ENCODE data around the gene BAK1. TPM values are rescaled to one million over a fixed set of nuclear protein-coding genes. Genes with fewer than 3 reads are reported as not detected.

BAK1 gene
- total RNA-seq, 1 experiment from 2014 or later: 45.8 TPM

- Mint-ChIP-seq H3K27me3 (ENCODE audit: insufficient read depth, unreplicated experiment) (no peaks in the 10 kb centered on the region), H3K4me1 (ENCODE audit: insufficient read depth, unreplicated experiment) (peaks cover 28% of the 10 kb centered on the region), H3K4me3 (ENCODE audit: unreplicated experiment) (peak overlapping the region; percentile 85), H3K27ac (ENCODE audit: low read depth, unreplicated experiment) (peak overlapping the region; percentile 97), H3K9me3 (ENCODE audit: unreplicated experiment) (no peaks in the 10 kb centered on the region), H3K36me3 (ENCODE audit: insufficient read depth, unreplicated experiment) (peaks cover 36% of the 10 kb centered on the region)
- POLR2A ChIA-PET: interaction anchor here (1.1 to 3.2 kb wide), 10 partner anchors 9 to 210 kb away, joined by 4 to 20 read pairs (median 12); partner anchors contain the start of genes CUTA, ITPR3, LEMD2 and ZBTB9
- CTCF ChIA-PET: interaction anchor here (1.0 to 1.7 kb wide), 3 partner anchors 12 to 133 kb away, joined by 3 to 5 read pairs (median 4); partner anchors contain the start of gene UQCC2
- TF ChIP-seq CTCF (IDR thresholded peaks at IDR 0.05; ENCODE audit: unreplicated experiment): no peak
- DNase-seq (ENCODE audit: unreplicated experiment): no peak
- intact Hi-C loops (cut with micrococcal nuclease): no loop called here
- BruUV-seq (replicated peaks): no TSS peak
These were observed 1.9 kb downstream of the BAK1 start for GRCh38 chr6:33578164-33578563.

GRCh38 chr6:33577718-33578117 is 2.4 kb downstream of the BAK1 start:
- BruUV-seq (replicated peaks): no TSS peak
- H3K27ac Mint-ChIP-seq (ENCODE audit: low read depth, unreplicated experiment): peak overlapping the region; percentile 97
- no peaks in the 10 kb centered on the region for H3K9me3 Mint-ChIP-seq (ENCODE audit: unreplicated experiment)
- ChIA-PET CTCF (interaction anchor here (1.7 kb wide), 1 partner anchor 134 kb away, joined by 3 read pairs; the partner anchor contains the start of gene UQCC2), POLR2A (interaction anchor here (1.0 to 2.1 kb wide), 8 partner anchors 10 to 160 kb away, joined by 3 to 15 read pairs (median 6); partner anchors contain the start of genes CUTA and ZBTB9)
- no peak for DNase-seq (ENCODE audit: unreplicated experiment)
- no peak for TF ChIP-seq CTCF (IDR thresholded peaks at IDR 0.05; ENCODE audit: unreplicated experiment)
- H3K27me3 Mint-ChIP-seq (ENCODE audit: insufficient read depth, unreplicated experiment): no peaks in the 10 kb centered on the region
- H3K4me3 Mint-ChIP-seq (ENCODE audit: unreplicated experiment): peak overlapping the region; percentile 74
- peaks cover 36% of the 10 kb centered on the region for H3K36me3 Mint-ChIP-seq (ENCODE audit: insufficient read depth, unreplicated experiment)
- peaks cover 28% of the 10 kb centered on the region for H3K4me1 Mint-ChIP-seq (ENCODE audit: insufficient read depth, unreplicated experiment)
- intact Hi-C loops (cut with micrococcal nuclease): no loop called here

GRCh38 chr6:33577106-33577535 is 3.0 kb downstream of the BAK1 start:
- intact Hi-C loops (cut with micrococcal nuclease): no loop called here
- BruUV-seq (replicated peaks): no TSS peak
- Mint-ChIP-seq H3K36me3 (ENCODE audit: insufficient read depth, unreplicated experiment) (peaks cover 36% of the 10 kb centered on the region), H3K9me3 (ENCODE audit: unreplicated experiment) (no peaks in the 10 kb centered on the region), H3K4me3 (ENCODE audit: unreplicated experiment) (peak overlapping the region; percentile 74), H3K27me3 (ENCODE audit: insufficient read depth, unreplicated experiment) (no peaks in the 10 kb centered on the region), H3K4me1 (ENCODE audit: insufficient read depth, unreplicated experiment) (peaks cover 28% of the 10 kb centered on the region), H3K27ac (ENCODE audit: low read depth, unreplicated experiment) (peak overlapping the region; percentile 97)
- POLR2A ChIA-PET: interaction anchor here (0.5 to 2.1 kb wide), 13 partner anchors 10 to 832 kb away, joined by 3 to 15 read pairs (median 4); partner anchors contain the start of genes CUTA and ZBTB9
- peak; percentile 85 for DNase-seq (ENCODE audit: unreplicated experiment)
- no peak for TF ChIP-seq CTCF (IDR thresholded peaks at IDR 0.05; ENCODE audit: unreplicated experiment)
- CTCF ChIA-PET: interaction anchor here (0.6 to 2.1 kb wide), 5 partner anchors 8 to 276 kb away, joined by 3 to 7 read pairs (median 5); no protein-coding TSS in a partner anchor

GRCh38 chr6:33576668-33577067 is 3.4 kb downstream of the BAK1 start:
- BruUV-seq (replicated peaks): no TSS peak
- H3K4me1 Mint-ChIP-seq (ENCODE audit: insufficient read depth, unreplicated experiment): peaks cover 28% of the 10 kb centered on the region
- no peak for DNase-seq (ENCODE audit: unreplicated experiment)
- ChIA-PET POLR2A (interaction anchor here (0.5 to 2.1 kb wide), 13 partner anchors 11 to 833 kb away, joined by 3 to 15 read pairs (median 4); partner anchors contain the start of genes CUTA and ZBTB9), CTCF (interaction anchor here (0.6 to 2.1 kb wide), 7 partner anchors 8 to 275 kb away, joined by 3 to 7 read pairs (median 3); no protein-coding TSS in a partner anchor)
- peak overlapping the region; percentile 97 for H3K27ac Mint-ChIP-seq (ENCODE audit: low read depth, unreplicated experiment)
- H3K4me3 Mint-ChIP-seq (ENCODE audit: unreplicated experiment): peak overlapping the region; percentile 74
- TF ChIP-seq CTCF (IDR thresholded peaks at IDR 0.05; ENCODE audit: unreplicated experiment): no peak
- H3K36me3 Mint-ChIP-seq (ENCODE audit: insufficient read depth, unreplicated experiment): peaks cover 36% of the 10 kb centered on the region
- no peaks in the 10 kb centered on the region for H3K9me3 Mint-ChIP-seq (ENCODE audit: unreplicated experiment)
- intact Hi-C loops (cut with micrococcal nuclease): no loop called here
- no peaks in the 10 kb centered on the region for H3K27me3 Mint-ChIP-seq (ENCODE audit: insufficient read depth, unreplicated experiment)
